ENCODE measurements around the gene CCDC60.

CCDC60 gene

GRCh38 chr12:119312904-119313303, 21.6 kb upstream of the CCDC60 start:
- no peak for DNase-seq (ENCODE audit: low spot score)
- TF ChIP-seq, protein P1, sequence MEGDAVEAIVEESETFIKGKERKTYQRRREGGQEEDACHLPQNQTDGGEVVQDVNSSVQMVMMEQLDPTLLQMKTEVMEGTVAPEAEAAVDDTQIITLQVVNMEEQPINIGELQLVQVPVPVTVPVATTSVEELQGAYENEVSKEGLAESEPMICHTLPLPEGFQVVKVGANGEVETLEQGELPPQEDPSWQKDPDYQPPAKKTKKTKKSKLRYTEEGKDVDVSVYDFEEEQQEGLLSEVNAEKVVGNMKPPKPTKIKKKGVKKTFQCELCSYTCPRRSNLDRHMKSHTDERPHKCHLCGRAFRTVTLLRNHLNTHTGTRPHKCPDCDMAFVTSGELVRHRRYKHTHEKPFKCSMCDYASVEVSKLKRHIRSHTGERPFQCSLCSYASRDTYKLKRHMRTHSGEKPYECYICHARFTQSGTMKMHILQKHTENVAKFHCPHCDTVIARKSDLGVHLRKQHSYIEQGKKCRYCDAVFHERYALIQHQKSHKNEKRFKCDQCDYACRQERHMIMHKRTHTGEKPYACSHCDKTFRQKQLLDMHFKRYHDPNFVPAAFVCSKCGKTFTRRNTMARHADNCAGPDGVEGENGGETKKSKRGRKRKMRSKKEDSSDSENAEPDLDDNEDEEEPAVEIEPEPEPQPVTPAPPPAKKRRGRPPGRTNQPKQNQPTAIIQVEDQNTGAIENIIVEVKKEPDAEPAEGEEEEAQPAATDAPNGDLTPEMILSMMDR (IDR thresholded peaks at IDR 0.05; ENCODE audit: borderline replicate concordance, control extremely low read depth, extremely low read depth, insufficient read depth, missing control alignments): no peak
- in situ Hi-C loops (cut with MboI; ENCODE audit: low sequenced_read_pairs, unreplicated experiment): no loop called here

DNA sequence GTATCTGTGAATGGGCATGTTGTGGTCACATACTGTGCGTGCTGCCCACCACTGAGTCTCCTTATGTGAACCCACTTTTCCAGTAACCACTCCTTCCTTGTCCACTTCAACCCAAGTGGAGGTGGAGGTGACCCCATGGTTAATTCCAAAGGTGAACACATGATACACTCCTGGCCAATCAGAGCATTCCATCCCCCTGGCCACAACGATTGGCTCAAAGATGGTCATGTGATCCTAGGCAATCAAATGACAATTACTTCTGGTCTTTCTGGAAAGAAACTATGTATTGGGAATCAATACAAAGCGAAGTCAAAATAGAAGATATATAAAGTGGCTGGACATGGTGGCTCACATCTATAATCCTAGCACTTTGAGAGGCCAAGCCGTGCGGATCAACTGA, 20.2 kb upstream of the CCDC60 start:
- DNase-seq (ENCODE audit: low spot score): no peak
- TF ChIP-seq, protein P1 (IDR thresholded peaks at IDR 0.05; ENCODE audit: borderline replicate concordance, control extremely low read depth, extremely low read depth, insufficient read depth, missing control alignments): no peak
- in situ Hi-C loops (cut with MboI; ENCODE audit: low sequenced_read_pairs, unreplicated experiment): no loop called here

GRCh38 chr12:119319638-119320037, 14.9 kb upstream of the CCDC60 start:
- TF ChIP-seq, protein P1 (IDR thresholded peaks at IDR 0.05; ENCODE audit: borderline replicate concordance, control extremely low read depth, extremely low read depth, insufficient read depth, missing control alignments): no peak
- in situ Hi-C loops (cut with MboI; ENCODE audit: low sequenced_read_pairs, unreplicated experiment): no loop called here

DNA sequence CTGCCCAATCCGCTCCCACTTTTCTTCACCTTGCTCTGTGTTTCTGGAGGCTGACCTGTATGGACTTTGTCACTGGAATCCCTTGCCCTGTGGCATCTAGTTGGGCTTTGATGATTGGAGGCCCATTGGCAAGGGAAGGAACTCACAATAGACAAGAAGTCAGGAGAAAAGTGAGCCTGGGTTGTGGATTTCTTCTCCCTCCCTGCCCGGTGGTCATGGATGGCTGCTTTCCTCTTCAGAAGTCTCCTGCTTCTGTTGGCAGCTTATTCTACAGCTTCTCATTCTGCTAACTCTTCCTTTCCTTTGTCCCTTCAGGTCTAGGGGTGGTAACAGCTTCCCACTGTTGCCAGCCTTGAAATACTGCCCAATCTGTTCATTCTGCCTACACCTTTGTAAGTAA, 13.9 kb upstream of the CCDC60 start:
- TF ChIP-seq, protein P1 (IDR thresholded peaks at IDR 0.05; ENCODE audit: borderline replicate concordance, control extremely low read depth, extremely low read depth, insufficient read depth, missing control alignments): no peak
- in situ Hi-C loops (cut with MboI; ENCODE audit: low sequenced_read_pairs, unreplicated experiment): no loop called here
- DNase-seq (ENCODE audit: low spot score): no peak

More at GRCh38 chr12:119319638-119320037, 14.9 kb upstream of the CCDC60 start:
- no peak for DNase-seq (ENCODE audit: low spot score)

GRCh38 chr12:119322301-119322723, 12.2 kb upstream of the CCDC60 start:
- TF ChIP-seq, protein P1 (IDR thresholded peaks at IDR 0.05; ENCODE audit: borderline replicate concordance, control extremely low read depth, extremely low read depth, insufficient read depth, missing control alignments): no peak

DNA sequence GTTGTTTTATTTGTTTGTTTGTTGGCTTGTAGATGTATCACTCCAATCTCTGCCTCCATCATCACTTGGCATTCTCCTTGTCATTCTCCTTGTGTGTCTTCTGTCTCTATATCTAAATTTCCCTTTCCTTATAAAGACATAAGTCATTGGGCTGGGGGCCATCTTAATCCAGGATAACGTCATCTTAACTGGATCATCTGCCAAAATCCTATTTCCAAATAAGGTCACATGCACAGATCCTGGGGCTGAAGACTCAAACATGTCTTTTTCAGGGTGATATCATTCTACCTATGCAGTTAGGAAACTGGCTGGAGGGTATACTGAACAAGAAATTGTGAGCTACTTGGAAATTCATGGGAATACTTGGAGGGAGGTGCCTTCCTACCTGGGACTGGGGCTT, 8.7 kb upstream of the CCDC60 start:
- TF ChIP-seq, protein P1 (IDR thresholded peaks at IDR 0.05; ENCODE audit: borderline replicate concordance, control extremely low read depth, extremely low read depth, insufficient read depth, missing control alignments): no peak
- no peak for DNase-seq (ENCODE audit: low spot score)
- in situ Hi-C loops (cut with MboI; ENCODE audit: low sequenced_read_pairs, unreplicated experiment): no loop called here

More at GRCh38 chr12:119322301-119322723, 12.2 kb upstream of the CCDC60 start:
- in situ Hi-C loops (cut with MboI; ENCODE audit: low sequenced_read_pairs, unreplicated experiment): no loop called here
- DNase-seq (ENCODE audit: low spot score): no peak

GRCh38 chr12:119326341-119326740, 8.2 kb upstream of the CCDC60 start:
- in situ Hi-C loops (cut with MboI; ENCODE audit: low sequenced_read_pairs, unreplicated experiment): no loop called here
- TF ChIP-seq, protein P1 (IDR thresholded peaks at IDR 0.05; ENCODE audit: borderline replicate concordance, control extremely low read depth, extremely low read depth, insufficient read depth, missing control alignments): no peak
- DNase-seq (ENCODE audit: low spot score): no peak
